GM19240 (cell line): ENCODE results near the gene ZNF496.

Experiments
- DNase-seq: peaks from one replicate; pipeline ENCODE4 v3.0.0; 2011; ENCODE audit warnings: low spot score; ENCODE audit not compliant: insufficient read length

Gene ZNF496

DNA sequence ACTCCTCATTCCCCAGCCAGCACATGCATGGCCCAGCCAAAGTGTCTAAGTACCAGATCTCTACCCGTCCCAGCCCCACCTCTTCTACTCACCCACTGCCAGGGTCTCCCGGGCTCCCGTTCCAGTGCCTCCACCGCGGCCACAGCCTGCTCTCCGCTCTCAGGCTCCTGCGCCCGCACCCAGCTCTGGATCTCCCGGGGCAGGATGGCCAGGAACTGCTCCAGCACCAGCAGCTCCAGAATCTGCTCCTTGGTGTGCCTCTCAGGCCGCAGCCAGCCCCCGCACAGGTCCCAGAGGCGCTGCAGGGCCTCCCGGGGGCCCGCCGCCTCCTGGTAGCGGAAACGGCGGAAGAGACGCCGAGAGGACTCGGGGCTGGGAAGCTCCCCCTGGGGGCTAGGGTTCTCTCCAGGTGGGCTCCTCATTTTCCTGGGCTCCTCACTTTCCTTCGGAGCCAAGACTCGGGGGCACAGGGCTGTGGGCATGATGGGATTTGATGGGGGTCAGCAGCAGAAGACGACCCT lies 2.5 kb downstream of the ZNF496 start:
- DNase-seq = no peak

DNA sequence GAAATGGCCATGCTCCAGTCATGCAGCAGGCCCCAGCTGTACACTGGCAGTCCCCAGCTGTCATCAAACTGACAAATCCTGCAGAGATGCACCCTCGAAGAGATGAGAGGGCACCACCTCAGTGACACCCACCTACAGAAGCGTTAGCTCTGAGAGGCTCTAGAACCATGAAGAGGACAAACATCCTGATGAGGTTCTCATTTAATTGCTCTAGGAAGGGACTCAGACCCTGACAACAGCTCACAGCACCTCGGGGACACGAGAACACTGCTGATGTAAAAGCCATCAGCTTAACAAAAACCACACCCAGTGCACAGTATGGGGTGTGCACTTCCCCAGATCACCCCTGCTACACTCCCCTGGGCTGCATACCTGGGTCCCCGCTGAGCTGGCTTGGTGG lies 3.4 kb downstream of the ZNF496 start:
- no peak for DNase-seq

DNA sequence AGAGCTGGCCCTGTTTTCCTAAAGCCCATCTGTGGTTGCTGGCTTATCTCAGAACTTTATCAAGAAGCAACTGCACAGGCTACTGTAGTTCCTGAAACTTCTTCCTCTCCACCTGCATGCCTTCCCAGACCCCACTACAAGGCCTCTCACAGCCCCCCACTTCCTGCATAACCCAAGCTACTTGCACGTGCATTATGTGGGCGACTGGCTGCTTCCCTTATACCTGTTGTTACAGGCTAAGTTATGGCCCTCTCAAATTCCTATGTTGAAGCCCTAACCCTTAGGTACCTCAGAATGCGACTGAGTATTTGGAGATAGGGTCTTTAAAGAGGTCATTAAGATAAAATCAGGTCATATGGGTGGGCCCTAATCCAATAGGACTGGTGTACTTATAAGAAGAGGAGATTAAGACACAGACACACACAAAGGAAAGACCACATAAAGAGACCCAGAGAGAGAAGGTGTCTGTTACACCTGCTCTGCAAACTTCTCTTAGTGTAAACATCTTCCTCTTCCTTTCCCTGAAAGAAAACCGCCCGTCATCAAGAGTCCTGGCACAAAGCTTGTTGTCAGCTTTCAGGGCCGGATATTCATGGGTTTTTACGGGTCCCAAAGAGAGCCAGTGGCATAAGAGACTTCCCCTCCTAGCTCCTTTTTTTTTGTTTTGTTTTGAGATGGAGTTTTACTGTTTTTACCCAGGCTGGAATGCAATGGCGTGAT lies 5.1 kb downstream of the ZNF496 start:
- no peak for DNase-seq

DNA sequence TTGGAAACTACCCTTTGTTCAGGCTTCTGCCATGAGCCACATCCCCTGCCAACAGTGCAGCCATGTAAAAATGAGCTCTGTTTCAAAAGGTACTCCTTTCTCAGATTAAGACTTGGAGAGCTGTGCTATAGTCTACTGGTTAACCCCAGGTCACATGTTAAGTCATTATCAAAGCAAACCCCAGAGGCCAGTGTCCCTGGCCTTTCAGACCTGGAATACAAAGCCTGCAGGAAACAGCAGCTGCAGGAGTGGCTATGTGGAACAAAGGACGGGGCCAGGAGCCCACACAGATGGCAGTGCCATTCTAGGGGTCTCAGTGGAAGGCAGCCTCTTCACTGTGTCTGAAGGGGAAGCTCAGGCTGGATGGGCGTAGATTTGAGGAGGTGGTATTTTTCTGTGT lies 6.7 kb downstream of the ZNF496 start:
- no peak for DNase-seq

DNA sequence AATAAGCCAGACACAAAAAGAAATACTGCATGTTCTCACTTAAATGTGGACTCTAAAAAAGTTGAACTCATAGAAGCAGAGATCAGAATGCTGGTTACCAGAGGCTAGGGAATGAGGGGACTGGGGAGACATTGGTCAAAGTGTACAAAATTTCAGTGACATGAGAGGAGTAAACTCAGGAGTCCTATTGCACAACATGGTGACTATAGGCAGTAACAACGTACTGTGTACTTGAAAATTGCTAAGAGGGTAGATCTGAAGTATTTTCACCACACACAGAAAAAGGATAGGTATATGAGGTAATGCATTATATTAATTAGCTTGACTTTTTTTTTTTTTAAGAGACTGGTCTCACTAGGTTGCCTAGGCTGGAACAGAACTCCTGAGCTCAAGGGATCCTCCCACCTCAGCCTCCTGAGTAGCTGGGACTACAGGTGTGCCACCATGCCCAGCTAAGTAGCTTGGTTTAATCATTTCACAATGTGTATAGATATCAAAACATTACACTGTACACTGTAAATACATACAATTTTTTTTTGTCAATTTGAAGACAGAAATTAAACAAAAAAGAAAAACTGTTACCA lies 7.4 kb downstream of the ZNF496 start:
- DNase-seq = no peak

DNA sequence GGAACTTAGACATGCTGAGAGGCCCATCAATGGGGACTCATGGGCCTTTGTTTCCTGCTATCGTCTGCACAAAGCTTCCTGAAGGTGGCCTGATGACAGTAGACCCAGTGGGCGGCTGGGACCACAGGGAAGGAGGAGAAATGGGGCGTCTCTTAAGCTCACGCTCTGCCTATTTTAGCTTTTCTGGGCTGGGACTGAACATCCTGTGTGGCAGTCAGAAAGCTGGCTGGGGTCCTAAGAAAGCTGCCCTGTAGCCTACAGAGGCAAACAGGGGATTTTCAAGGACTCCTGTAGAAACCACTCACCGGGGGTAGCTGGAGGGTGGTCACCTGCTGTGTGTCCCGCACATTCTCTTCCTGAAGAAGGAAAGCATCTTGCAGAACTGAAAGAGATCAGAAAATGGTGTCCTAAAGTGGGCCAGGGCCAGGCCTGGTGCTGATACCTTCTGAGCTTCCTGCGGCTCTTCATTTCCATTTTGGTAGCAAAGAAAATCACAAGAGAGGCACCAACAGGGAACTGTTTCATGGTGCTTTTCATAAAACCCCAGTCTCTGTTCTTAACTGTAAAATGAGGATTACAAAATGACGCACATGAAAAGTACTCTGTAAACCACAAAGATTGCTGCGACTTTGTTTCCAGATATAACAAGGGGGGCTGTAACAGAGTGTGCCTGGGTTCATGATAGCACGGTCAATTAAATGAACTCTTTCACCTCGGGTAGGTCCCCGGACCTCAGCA lies 8.6 kb downstream of the ZNF496 start:
- no peak for DNase-seq

DNA sequence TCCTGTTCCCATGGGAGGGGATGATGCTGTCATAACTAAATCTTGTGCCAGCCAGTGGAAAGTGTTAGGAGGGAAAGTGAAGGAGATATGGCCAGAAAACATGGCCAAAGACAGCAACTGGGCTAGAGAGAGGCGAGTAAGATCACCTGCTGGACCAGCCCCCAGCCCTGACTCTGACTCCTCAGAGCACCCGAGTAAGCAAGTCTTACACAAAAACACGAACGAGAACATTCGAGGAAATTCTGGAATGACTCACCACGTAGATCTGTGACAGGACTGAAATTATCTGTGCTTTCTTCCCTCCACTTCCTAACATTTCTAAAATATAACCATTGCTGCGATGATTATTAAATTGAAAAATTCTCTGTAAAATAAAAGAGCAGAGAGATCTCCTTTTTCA lies 9.2 kb downstream of the ZNF496 start:
- DNase-seq = no peak

DNA sequence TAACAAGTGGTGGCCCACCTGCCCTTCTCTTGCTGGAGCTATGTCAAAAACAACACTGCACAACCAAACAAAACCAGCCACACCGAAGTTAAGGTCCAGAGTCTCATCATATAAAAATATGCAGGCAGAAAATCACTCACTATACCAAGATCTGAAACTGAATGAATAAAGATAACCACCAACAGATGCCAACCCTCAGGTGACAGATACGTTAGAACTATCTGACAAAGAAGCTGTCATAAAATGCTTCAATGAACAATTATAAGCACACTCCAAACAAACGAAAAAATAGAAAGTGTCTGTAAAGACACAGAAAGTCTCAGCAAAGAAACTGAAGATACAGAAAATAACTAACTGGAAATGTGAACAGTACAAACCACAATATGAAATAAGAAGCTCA lies 14.0 kb downstream of the ZNF496 start:
- DNase-seq = no peak

DNA sequence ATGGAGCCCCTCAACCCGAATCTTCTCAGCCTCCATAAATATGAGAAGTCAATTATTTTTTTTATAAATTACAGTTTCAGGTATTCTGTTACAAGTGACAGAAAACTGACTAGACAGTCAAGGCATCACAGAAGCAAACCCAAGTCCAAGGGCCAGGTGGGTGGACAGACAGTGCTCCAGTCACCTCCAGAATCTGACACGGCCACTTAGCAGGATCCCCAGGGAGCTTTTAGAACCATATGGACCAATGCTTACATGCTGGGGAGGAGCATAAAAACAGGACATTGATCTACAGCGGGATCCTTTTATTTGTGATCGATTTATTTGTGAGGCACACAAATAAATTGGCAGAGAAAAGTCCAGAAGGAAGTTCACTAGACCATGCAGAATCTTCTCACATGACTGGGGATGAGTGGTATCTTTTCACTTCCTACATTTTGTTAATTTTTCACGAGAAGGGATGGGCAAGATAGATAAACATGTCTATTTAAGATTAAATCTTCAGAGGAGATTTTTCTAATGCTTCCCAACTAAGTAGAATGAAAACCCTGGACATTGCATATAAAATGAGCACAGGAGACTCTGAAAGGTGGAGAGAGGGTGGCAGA lies 15.0 kb downstream of the ZNF496 start:
- no peak for DNase-seq

DNA sequence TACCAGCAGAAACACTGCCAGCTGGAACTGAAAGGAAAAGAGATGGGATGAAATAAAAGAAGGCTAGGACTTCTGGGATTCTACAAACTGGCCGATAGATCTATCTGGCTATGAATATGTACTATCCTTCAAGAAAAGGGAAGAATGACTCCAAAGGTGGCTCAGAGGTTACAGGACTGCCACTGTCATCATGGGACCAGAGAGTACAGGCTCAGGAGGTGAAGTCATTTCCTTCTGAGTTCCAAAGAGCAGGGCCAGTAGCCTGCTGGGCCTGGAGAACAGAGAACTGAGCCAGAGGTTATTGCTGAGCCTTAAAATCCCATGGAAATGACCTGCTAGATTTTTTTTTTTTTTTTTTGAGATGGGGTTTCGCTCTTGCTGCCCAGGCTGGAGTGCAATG lies 27.6 kb downstream of the ZNF496 start:
- no peak for DNase-seq

DNA sequence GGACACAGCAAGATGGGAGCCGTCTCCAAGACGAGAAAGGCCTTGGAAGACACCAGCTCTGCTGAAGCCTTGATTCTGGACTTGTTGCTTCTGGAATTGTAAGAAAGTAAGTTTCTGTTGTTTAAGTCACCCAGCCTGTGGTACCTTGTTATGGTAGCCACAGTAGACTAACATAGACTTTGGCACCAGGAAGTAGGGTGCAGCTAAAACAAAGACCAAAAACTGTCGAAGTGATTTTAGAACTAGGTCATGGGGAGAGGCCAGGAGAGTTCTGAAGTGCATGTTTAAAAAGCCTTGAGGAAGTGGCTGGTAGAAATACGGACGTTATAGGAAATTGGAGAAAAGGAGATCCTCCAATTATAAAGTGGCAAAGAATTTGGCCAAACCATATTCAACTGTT lies 28.5 kb downstream of the ZNF496 start:
- DNase-seq = no peak

DNA sequence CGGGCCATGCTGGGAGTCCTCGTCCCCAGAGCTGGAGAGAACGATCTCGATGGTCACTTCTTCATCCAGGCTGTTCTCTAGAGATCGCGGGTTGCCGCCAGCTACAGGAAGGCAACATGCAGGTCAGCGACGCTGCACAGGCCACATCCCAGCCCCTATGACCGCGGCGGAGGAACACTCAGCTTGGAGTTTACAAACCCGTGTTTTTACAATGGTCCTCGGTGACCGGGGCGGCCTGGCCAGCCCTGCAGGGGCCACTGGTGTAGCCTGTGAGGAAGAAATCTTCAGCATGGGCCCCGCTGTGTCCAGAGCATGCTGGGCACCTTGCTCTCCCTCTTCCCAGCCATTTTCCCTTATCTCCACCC lies 30.5 kb downstream of the ZNF496 start:
- no peak for DNase-seq

DNA sequence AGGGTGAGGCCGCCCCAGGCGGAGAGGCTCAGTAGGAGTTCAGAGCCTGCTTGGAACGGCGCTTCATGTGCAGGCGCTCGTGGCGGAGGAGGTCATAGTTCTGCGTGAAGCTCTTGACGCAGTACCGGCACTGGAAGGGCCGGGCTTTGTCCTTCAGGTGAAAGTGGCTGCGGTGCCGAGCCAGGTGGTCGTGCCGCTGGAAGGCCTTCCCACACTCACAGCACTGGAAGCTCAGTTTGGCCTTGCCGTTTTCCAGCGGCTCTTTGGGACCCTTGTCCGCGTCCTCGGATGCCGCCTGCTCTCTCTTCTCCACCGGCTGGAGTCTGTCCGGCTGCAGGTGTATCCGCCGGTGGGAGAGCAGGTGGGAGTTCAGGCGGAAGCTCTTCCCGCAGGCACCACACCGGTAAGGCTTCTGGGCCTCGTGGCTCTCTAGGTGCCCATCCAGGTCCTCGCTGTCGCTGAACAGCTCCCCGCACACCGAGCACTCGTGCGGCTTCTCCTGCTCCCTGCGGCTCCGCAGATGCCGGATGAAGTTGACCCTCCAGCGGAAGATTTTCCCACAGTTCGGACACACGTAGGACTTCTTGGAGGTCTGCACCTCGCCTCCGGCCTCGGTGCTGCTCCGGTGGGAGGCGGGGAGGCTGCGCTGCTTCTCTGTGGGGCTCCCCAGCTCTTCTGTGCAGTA lies 31.0 kb downstream of the ZNF496 start:
- DNase-seq = no peak

DNA sequence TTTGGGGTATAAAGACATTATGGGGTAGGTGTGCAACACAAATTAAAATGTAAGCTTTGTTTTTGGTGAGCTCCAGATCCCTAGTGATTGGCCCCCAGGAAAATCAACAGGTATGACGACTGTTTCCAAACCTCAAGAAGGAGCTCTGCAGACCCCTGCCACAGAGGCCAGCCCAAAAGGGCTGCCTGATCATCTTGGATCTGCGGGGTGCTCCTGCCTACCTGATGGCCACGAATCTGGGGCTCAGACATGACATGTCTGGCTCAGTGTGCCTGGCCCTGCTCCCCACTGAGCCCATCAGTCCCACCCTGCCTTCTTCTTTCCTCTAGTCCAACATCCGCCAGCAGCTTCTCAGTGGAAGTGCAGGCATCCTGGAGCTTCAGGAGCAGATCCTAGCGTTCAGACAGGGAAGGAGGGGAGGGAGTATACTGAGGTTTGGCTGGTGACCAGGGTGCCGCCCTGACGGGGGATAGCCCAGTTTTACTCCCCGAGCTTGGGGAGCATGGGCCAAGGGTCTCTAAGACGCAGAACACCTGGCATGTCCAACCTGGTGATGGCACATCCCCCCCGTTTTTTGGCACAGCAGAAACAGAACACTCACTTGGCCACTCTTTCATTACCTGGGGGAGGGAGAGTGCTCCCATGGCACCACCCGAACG lies 31.8 kb downstream of the ZNF496 start:
- no peak for DNase-seq

DNA sequence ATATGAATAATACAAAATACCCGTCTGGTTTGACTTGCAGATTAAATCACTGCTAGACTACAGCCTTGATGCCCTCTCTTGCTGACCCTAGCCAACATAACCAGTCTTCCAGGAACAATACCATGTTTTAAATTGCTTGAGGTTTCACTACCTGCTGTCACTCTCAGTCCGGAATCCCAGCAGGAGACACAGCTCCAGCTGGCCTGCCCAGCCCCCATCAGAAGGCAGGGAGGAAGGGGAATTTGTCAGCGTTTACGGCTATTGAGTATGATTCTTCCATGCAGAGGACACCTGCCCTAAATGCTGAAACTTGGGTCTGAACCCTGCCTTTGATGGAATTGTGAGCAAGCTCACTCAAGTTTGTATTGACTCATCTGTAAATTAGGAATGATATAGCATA lies 33.0 kb downstream of the ZNF496 start:
- no peak for DNase-seq

DNA sequence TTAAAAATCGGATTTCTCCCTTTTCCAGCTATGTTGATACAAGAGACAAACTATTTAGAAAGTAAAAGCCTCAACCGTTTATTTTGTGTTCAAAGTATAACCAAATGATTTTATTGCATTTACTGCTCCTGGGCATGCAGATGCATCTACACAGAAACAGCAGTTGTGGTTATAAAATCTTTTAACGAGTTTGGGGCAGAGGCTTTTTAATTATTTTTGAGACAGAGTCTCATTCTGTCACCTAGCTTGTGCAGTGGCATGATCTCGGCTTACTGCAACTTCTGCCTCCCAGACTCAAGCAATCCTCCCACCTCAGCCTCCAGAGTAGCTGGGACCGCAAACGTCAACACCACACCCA lies 33.6 kb downstream of the ZNF496 start:
- no peak for DNase-seq

DNA sequence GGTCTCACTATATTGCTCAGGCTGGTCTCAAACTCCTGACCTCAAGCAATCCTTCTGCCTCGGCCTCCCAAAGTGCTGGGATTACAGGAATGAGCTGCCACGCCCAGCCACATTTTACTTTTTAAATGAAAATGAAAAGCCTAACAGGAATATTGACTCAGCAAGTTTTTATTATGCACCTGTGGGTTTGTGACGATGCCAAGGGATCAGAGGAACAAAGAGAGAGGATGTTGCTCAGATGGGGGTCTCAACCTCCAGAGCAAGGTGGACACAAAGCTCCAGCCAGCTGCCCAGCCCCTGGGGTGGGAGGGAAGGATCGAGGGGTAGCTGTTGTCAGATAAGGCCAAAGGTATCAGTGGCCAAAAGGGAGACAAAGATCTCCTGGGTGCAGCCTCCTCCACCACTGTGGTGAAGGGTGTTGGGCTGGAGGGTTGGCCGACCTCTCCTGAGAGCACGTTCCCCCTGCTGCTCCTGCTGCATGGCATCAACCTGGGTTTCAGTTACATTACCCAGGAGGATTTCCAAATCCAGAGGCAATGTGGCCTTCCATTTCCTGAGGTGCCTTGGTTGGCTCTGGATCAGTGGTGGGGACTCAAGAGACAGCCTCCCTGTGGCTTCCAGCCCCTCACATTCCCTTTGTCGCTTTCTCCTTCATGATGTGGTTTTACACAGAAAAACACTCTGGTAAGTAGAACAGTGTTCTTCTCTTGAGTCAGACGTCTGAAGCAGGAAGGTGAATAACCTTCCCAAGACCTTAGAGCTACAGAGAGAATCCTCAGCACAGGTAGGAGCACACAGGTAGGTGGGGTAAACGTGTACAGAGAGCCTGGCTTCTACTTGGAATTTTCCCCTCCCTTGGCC lies 34.2 kb downstream of the ZNF496 start:
- no peak for DNase-seq

DNA sequence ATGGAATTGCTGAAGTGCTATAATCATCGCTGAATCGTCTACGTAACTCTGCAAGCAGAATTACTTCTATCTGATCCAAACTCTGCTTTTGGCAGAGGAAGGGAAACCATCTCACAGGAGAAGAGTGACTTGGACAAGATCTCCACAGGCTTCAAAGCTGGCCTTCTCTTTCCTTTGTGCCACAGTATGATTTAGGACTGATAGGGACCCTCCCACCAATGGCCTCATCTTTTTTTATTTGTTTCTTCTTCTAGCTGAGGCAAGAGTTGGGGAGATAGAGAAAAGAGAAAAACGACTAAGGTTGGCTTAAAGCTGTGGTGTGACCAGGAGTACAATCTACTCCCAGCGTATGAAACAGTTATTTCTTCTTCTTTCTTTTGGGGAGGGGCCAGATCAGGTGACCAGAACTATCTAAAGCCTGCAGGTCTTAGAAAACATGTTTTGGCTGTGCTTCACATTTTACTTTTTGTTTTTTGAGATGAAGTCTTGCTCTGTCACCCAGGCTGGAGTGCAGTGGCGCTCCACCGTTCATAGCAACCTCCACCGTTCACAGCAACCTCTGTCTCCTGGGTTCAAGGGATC lies 35.0 kb downstream of the ZNF496 start:
- no peak for DNase-seq

DNA sequence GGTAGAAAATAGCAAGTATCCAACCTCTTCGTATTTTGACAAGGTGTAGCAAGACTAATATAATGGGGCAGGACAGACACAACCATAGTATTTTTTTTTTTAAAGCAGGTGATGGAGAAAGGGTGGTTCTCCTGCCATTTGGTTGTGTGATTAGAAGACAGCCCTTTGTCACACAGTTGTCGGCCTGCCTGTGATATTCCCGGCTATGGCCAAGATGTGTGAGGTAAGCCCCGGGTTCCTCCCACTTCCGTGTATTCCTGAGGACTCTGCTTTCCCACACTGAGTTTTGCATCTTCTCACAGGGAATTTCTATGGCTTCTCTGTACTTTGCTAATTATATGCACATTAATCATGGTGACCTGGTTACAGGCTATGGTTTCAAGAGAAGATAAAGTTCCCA lies 35.9 kb downstream of the ZNF496 start:
- DNase-seq = no peak

DNA sequence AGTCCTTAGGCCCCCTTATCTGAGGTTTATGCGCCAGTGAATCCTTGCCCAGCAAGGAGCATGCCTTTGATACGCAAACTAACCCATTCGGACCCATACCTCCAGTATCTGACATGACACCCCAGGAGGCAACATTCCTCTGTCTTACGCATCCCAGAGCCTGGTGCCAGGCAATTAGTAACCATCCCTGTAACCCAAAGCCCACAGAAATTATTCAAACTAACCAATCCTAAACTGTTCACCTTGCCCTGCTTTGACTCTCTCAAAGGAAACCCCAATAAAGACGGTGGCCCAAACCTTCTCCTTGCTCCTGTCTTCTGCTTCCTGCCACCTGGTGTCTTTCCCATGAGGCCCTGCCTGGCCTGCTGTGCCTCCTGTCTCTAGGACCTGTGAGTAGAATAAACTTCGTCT lies 36.4 kb downstream of the ZNF496 start:
- DNase-seq = no peak
